ENCODE data around the gene GPRC5C.

- peak; percentile 50; the same call in 1 of the 2 replicates for TF ChIP-seq SMC3 (conservative IDR thresholded peaks at IDR 0.05; ENCODE audit: insufficient read depth, low read depth, low read length)
- TF ChIP-seq ZMIZ1 (IDR thresholded peaks at IDR 0.05; ENCODE audit: low read depth in 2 of 2, low read length in 2 of 2) = no peak
- no peak for TF ChIP-seq MITF (IDR thresholded peaks at IDR 0.05)
- TF ChIP-seq ZFP30 (CRISPR knock-in tag; IDR thresholded peaks at IDR 0.05; ENCODE audit: borderline replicate concordance) = no peak
Measured at GRCh38 chr17:74437702-74438101, 5.8 kb downstream of the GPRC5C start.
